HepG2 (cell line): ENCODE results near the gene MNDA. TPM values are rescaled to one million over a fixed set of nuclear protein-coding genes. Genes with fewer than 3 reads are reported as not detected.

Experiments
- ATAC-seq: fragments of 200-7000 bp; cut with Tn5 transposase; 3 replicates; pipeline ENCODE4 v1.9.1; 2020; ENCODE audit warnings: mild to moderate bottlenecking, moderate library complexity
- BruUV-seq: library from RNA; stranded (reverse); fragments of 400-500 nt; replicated peaks from 2 replicates; lab custom pipeline; 2021; lab: Mats Ljungman, UMichigan
- CTCF ChIA-PET: fragments of 300-600 bp; formaldehyde crosslinking; extraction: SDS; loops from one replicate; lab custom pipeline; 2021; ENCODE audit warnings: low total read pairs, inconsistent platforms, low intra/inter-chr PET ratio; lab: Yijun Ruan, JAX
- POLR2A ChIA-PET: fragments of 350-600 bp; sonication (Branson Sonifier 250); formaldehyde crosslinking; loops from one replicate; lab custom pipeline; 2020; ENCODE audit warnings: antibody characterized with exemption, inconsistent platforms; lab: Yijun Ruan, JAX
- DNase-seq: peaks from one replicate; pipeline ENCODE4 v3.0.0-alpha.2; 2015; ENCODE audit warnings: low spot score
- FAIRE-seq: peaks from 3 replicates; lab custom pipeline; 2011; peaks lifted over from hg19 to GRCh38; lab: Jason Lieb, UNC
- H2AFZ ChIP-seq: one replicate; pipeline ENCODE4 v1.6.1; 2011; ENCODE audit warnings: low read length, inconsistent platforms
- H3K27ac ChIP-seq: fragments of 300-600 bp; 3 replicates; pipeline ENCODE4 v1.8.0; 2011; ENCODE audit warnings: mixed run types, mild to moderate bottlenecking, mixed read lengths, low read length, inconsistent platforms; ENCODE audit not compliant: insufficient read depth; ENCODE audit errors: extremely low read length
- H3K27me3 ChIP-seq, 2 experiments: fragments of 200-600 bp in 1 of 2; 2 replicates in 1 of 2; 3 replicates in 1 of 2; pipeline versions ENCODE4 v1.6.0 to v1.8.0; 2011; ENCODE audit warnings: low read length in 2 of 2, mild to moderate bottlenecking in 2 of 2, moderate library complexity in 2 of 2, inconsistent platforms in 1 of 2; ENCODE audit not compliant: insufficient read depth in 2 of 2, control insufficient read depth in 1 of 2
- H3K36me3 ChIP-seq, 2 experiments: fragments of 200-600 bp in 1 of 2; replicated peaks in 1 of 2; 2 replicates in 1 of 2; 3 replicates in 1 of 2; pipeline versions ENCODE4 v1.5.1 to v1.8.0; 2011; ENCODE audit warnings: low read length in 2 of 2, inconsistent platforms in 1 of 2; ENCODE audit not compliant: insufficient read depth in 2 of 2, control insufficient read depth in 1 of 2
- H3K4me1 ChIP-seq: 2 replicates; pipeline ENCODE4 v1.5.1; 2012; ENCODE audit warnings: low read length, inconsistent platforms; ENCODE audit not compliant: insufficient read depth
- H3K4me2 ChIP-seq: 2 replicates; pipeline ENCODE4 v1.6.0; 2011; ENCODE audit warnings: low read depth, low read length, inconsistent platforms
- H3K4me3 ChIP-seq, 3 experiments: fragments of 200-600 bp in 1 of 3; sonication (generic), shearing (Covaris generic) in 1 of 3; replicated peaks in 1 of 3; 2 replicates each; pipeline ENCODE4 v1.5.1; 2011 to 2016; ENCODE audit warnings: low read length in 3 of 3, inconsistent platforms in 2 of 3, low read depth in 2 of 3, mild to moderate bottlenecking in 2 of 3, control low read depth in 1 of 3, mixed read lengths in 1 of 3; ENCODE audit not compliant: insufficient read depth in 1 of 3
- H3K79me2 ChIP-seq: one replicate; pipeline ENCODE4 v1.6.1; 2011; ENCODE audit warnings: low read length, inconsistent platforms; ENCODE audit not compliant: insufficient read depth
- H3K9ac ChIP-seq: 2 replicates; pipeline ENCODE4 v1.6.0; 2011; ENCODE audit warnings: mild to moderate bottlenecking, low read depth, low read length, inconsistent platforms; ENCODE audit not compliant: insufficient read depth
- H3K9me3 ChIP-seq: 2 replicates; pipeline ENCODE4 v1.5.1; 2012; ENCODE audit warnings: mild to moderate bottlenecking, low read length
- H4K20me1 ChIP-seq: 2 replicates; pipeline ENCODE4 v1.6.0; 2011; ENCODE audit warnings: inconsistent platforms, mild to moderate bottlenecking, low read length, moderate library complexity; ENCODE audit not compliant: insufficient read depth
- ARNT ChIP-seq: fragments of 450-650 bp; IDR thresholded peaks from 2 replicates; pipeline ENCODE4 v1.6.1; 2017
- GABPA ChIP-seq, 2 experiments: IDR thresholded peaks; 2 replicates each; pipeline ENCODE4 v1.6.1; 2011 to 2016; ENCODE audit warnings: low read depth in 2 of 2, low read length in 1 of 2, missing biosample characterization in 1 of 2, missing genetic modification characterization in 1 of 2
- NR3C1 ChIP-seq: sonication (generic); formaldehyde crosslinking; IDR thresholded peaks from 2 replicates; pipeline ENCODE4 v1.4.0; 2020; ENCODE audit warnings: missing genetic modification reagents
- PAX8 ChIP-seq: sonication (generic); formaldehyde crosslinking; IDR thresholded peaks from 2 replicates; pipeline ENCODE4 v1.8.0; 2022; ENCODE audit warnings: mild to moderate bottlenecking, missing genetic modification reagents, borderline replicate concordance
- RFXAP ChIP-seq: sonication (generic); formaldehyde crosslinking; IDR thresholded peaks from 2 replicates; pipeline ENCODE4 v1.4.0; 2020; ENCODE audit warnings: missing genetic modification reagents, borderline replicate concordance
- ZBTB8A ChIP-seq: sonication (generic); formaldehyde crosslinking; IDR thresholded peaks from 2 replicates; pipeline ENCODE4 v1.4.0; 2020; ENCODE audit warnings: mild to moderate bottlenecking, low read depth, missing genetic modification reagents, borderline replicate concordance
- ZFP41 ChIP-seq: sonication (generic); formaldehyde crosslinking; IDR thresholded peaks from 2 replicates; pipeline ENCODE4 v1.4.0; 2020; ENCODE audit warnings: mild to moderate bottlenecking, missing genetic modification reagents, borderline replicate concordance
- ZNF30 ChIP-seq: sonication (generic); formaldehyde crosslinking; IDR thresholded peaks from 2 replicates; pipeline ENCODE4 v1.5.0; 2020; ENCODE audit warnings: mild to moderate bottlenecking, missing genetic modification reagents
- ZNF350 ChIP-seq: sonication (generic); formaldehyde crosslinking; IDR thresholded peaks from 2 replicates; pipeline ENCODE4 v1.4.0; 2020; ENCODE audit warnings: mild to moderate bottlenecking, low read depth, missing genetic modification reagents, borderline replicate concordance
- ZNF652 ChIP-seq: IDR thresholded peaks from 2 replicates; pipeline ENCODE4 v1.6.1; 2016; ENCODE audit warnings: low read depth, borderline replicate concordance
- ZSCAN31 ChIP-seq: sonication (generic); formaldehyde crosslinking; IDR thresholded peaks from 2 replicates; pipeline ENCODE4 v1.5.0; 2020; ENCODE audit warnings: low read depth, mild to moderate bottlenecking, missing genetic modification reagents
- WGBS: methylation state at CpG from one replicate; pipeline ENCODE4 v1.1.6; 2017; ENCODE audit warnings: low lambda C conversion rate; 5-methylcytosine and 5-hydroxymethylcytosine counted together
- in situ Hi-C: cut with HindIII; loops from 2 replicates; pipeline ENCODE4 v1.10.0; 2017; ENCODE audit warnings: low pct_unique_long_range_greater_than_20kb; ENCODE audit not compliant: extremely low pct_ligation_motif_present
- intact Hi-C: fragments of 100-400 bp; cut with micrococcal nuclease; formaldehyde crosslinking; loops from one replicate; pipeline ENCODE4 v1.10.0; 2022; ENCODE audit not compliant: unreplicated experiment
- polyA plus RNA-seq, 8 experiments: library from polyadenylated mRNA; depleted of rRNA in 3 of 8; stranded (reverse) in 7 of 8; unstranded in 1 of 8; fragments of >200 nt; fragmentation: Illumina TruSeq in 4 of 8; extraction: Trizol in 4 of 8; gene quantifications; 2 replicates each; pipeline versions ENCODE4 v1.2.1 to v1.2.3, GENCODE V29; 2011 to 2016; ENCODE audit warnings: low read depth in 4 of 8, missing spikeins in 1 of 8, mixed read lengths in 1 of 8; ENCODE audit not compliant: insufficient read depth in 1 of 8
- total RNA-seq, 5 experiments: library from RNA; depleted of rRNA; stranded (reverse); fragments of >200 nt; fragmentation: Illumina TruSeq; extraction: Trizol; gene quantifications; 2 replicates each; pipeline ENCODE4 v1.2.3, GENCODE V29; 2016; ENCODE audit warnings: low read depth in 1 of 5
- TF ChIP-seq, protein P1 (sequence below): sonication (generic); formaldehyde crosslinking; IDR thresholded peaks from 2 replicates; pipeline ENCODE4 v1.8.1; 2023; ENCODE audit warnings: missing genetic modification reagents, inconsistent platforms, borderline replicate concordance
- TF ChIP-seq, protein P2 (sequence below): IDR thresholded peaks from 2 replicates; pipeline ENCODE4 v1.6.1; 2016; ENCODE audit warnings: low read depth, missing genetic modification reagents, missing compliant biosample characterization

MNDA gene
- total and polyA plus RNA-seq, 2 of the 13 experiments (the other 11 are each of a cell fraction or from before 2014, with no cell fraction given) = not detected

DNA sequence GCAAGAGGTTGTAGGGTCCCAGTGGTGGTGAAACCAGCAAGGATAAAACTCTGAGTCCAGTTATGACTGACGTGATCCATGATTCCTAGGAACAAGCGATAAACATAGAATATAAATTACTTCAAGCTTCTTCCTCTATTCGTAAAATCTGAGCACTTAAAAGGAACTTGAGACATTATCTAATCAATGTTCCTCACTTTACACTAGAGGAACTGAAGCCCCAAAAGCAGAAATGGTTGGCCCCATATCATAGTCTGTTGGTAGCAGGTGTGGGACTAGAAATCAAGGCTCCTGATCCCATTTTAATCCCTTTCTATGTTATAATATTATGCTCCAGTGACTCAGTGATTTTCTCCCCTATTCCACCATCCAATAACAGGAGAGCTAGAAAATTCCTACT, 21.9 kb upstream of the MNDA start (continued):
- TF ChIP-seq, protein P1, sequence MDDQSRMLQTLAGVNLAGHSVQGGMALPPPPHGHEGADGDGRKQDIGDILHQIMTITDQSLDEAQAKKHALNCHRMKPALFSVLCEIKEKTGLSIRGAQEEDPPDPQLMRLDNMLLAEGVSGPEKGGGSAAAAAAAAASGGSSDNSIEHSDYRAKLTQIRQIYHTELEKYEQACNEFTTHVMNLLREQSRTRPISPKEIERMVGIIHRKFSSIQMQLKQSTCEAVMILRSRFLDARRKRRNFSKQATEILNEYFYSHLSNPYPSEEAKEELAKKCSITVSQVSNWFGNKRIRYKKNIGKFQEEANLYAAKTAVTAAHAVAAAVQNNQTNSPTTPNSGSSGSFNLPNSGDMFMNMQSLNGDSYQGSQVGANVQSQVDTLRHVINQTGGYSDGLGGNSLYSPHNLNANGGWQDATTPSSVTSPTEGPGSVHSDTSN (CRISPR knock-in tag) = no peak
- TF ChIP-seq ARNT (no peak), NR3C1 (CRISPR knock-in tag) (no peak), ZNF30 (CRISPR knock-in tag) (no peak), ZSCAN31 (CRISPR knock-in tag) (no peak)
- TF ChIP-seq, all 625 proteins: peak for 0

DNA sequence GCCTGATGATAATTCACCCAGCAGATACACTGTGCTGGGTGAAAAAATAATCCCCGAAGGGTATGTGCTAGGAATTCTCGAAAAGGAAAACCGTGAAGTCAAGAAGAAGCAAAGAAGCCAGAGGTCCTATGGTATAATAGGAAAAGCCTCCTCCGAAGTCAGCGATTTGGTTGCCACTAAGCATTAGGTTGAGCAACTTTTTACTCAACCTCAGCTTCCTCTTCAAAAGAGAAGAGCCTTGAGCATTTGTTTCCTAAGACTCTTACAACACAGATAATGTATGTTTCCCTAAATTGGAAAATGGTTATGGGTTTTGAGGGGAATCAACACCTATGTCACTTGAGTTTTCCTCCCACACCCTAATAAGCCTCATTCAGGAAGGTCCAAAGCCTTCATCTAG, 21.3 kb upstream of the MNDA start:
- Histone ChIP-seq H3K4me3 (no peak overlapping the region), H3K4me1 (no peaks in the 10 kb centered on the region), H3K9me3 (peaks cover 22% of the 10 kb centered on the region; the same call in 1 of the 2 replicates), H3K27ac (no peak overlapping the region), H3K79me2 (no peaks in the 10 kb centered on the region), H2AFZ (no peak overlapping the region), H3K4me2 (no peak overlapping the region), H3K27me3 (no peaks in the 10 kb centered on the region), H3K36me3 (no peaks in the 10 kb centered on the region), H3K9ac (no peak overlapping the region), H4K20me1 (no peaks in the 10 kb centered on the region)
- ATAC-seq (no peak), DNase-seq (no peak), FAIRE-seq (no peak)
- no TSS peak for BruUV-seq
- in situ Hi-C loops = no loop called here
- intact Hi-C loops = no loop called here
- CTCF ChIA-PET = no interaction called here
- POLR2A ChIA-PET = no interaction called here
- 1% methylated on average over 5 of the region's 5 CpGs for WGBS
- no peak for TF ChIP-seq PAX8 (CRISPR knock-in tag)
- TF ChIP-seq RFXAP (CRISPR knock-in tag) = no peak
- TF ChIP-seq ZFP41 = no peak
- TF ChIP-seq ZNF652 (CRISPR knock-in tag) = no peak
- TF ChIP-seq GABPA (IDR thresholded peaks at IDR 0.05; ENCODE audit: low read depth, low read length) = no peak
- no peak for TF ChIP-seq GABPA (CRISPR knock-in tag; IDR thresholded peaks at IDR 0.05; ENCODE audit: low read depth)
- TF ChIP-seq ZBTB8A (CRISPR knock-in tag) = no peak
- TF ChIP-seq, protein P2, sequence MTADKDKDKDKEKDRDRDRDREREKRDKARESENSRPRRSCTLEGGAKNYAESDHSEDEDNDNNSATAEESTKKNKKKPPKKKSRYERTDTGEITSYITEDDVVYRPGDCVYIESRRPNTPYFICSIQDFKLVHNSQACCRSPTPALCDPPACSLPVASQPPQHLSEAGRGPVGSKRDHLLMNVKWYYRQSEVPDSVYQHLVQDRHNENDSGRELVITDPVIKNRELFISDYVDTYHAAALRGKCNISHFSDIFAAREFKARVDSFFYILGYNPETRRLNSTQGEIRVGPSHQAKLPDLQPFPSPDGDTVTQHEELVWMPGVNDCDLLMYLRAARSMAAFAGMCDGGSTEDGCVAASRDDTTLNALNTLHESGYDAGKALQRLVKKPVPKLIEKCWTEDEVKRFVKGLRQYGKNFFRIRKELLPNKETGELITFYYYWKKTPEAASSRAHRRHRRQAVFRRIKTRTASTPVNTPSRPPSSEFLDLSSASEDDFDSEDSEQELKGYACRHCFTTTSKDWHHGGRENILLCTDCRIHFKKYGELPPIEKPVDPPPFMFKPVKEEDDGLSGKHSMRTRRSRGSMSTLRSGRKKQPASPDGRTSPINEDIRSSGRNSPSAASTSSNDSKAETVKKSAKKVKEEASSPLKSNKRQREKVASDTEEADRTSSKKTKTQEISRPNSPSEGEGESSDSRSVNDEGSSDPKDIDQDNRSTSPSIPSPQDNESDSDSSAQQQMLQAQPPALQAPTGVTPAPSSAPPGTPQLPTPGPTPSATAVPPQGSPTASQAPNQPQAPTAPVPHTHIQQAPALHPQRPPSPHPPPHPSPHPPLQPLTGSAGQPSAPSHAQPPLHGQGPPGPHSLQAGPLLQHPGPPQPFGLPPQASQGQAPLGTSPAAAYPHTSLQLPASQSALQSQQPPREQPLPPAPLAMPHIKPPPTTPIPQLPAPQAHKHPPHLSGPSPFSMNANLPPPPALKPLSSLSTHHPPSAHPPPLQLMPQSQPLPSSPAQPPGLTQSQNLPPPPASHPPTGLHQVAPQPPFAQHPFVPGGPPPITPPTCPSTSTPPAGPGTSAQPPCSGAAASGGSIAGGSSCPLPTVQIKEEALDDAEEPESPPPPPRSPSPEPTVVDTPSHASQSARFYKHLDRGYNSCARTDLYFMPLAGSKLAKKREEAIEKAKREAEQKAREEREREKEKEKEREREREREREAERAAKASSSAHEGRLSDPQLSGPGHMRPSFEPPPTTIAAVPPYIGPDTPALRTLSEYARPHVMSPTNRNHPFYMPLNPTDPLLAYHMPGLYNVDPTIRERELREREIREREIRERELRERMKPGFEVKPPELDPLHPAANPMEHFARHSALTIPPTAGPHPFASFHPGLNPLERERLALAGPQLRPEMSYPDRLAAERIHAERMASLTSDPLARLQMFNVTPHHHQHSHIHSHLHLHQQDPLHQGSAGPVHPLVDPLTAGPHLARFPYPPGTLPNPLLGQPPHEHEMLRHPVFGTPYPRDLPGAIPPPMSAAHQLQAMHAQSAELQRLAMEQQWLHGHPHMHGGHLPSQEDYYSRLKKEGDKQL (CRISPR knock-in tag) = no peak
- TF ChIP-seq ZNF350 (CRISPR knock-in tag) = no peak
